ENCODE data around the gene LRRC37A2.
"Not testable (repeated sequence)": the region's sequence is repeated elsewhere in the genome, so short reads cannot be mapped to it uniquely, and the experiment has no call there.

LRRC37A2 gene

GRCh38 chr17:46585444-46585843 lies 73.2 kb downstream of the LRRC37A2 start:
- H3K27ac ChIP-seq; DNase-seq (ENCODE audit: low spot score); CTCF ChIA-PET; POLR2A ChIA-PET (ENCODE audit: low non-redundant PET): not testable (repeated sequence)

- POLR2A ChIA-PET (ENCODE audit: low non-redundant PET); H3K27ac ChIP-seq; DNase-seq (ENCODE audit: low spot score); CTCF ChIA-PET: not testable (repeated sequence)
Measured at GRCh38 chr17:46590157-46591146, 78.2 kb downstream of the LRRC37A2 start, which contains the start of gene NSF. TSS of gene NSF (plus strand) at chr17:46590669. CDS start at chr17:46590776, 107 bp downstream.

GRCh38 chr17:46591332-46591731 lies 79.1 kb downstream of the LRRC37A2 start:
- DNase-seq (ENCODE audit: low spot score); H3K27ac ChIP-seq; POLR2A ChIA-PET (ENCODE audit: low non-redundant PET); CTCF ChIA-PET: not testable (repeated sequence)

- DNase-seq (ENCODE audit: low spot score); CTCF ChIA-PET: not testable (repeated sequence)
Measured at GRCh38 chr17:46598344-46598931, 86.2 kb downstream of the LRRC37A2 start.

GRCh38 chr17:46600767-46601166 lies 88.5 kb downstream of the LRRC37A2 start:
- CTCF ChIA-PET; POLR2A ChIA-PET (ENCODE audit: low non-redundant PET): not testable (repeated sequence)

More at GRCh38 chr17:46598344-46598931, 86.2 kb downstream of the LRRC37A2 start:
- H3K27ac ChIP-seq; POLR2A ChIA-PET (ENCODE audit: low non-redundant PET): not testable (repeated sequence)

GRCh38 chr17:46603125-46603524 lies 90.9 kb downstream of the LRRC37A2 start:
- H3K27ac ChIP-seq; POLR2A ChIA-PET (ENCODE audit: low non-redundant PET); CTCF ChIA-PET; DNase-seq (ENCODE audit: low spot score): not testable (repeated sequence)

More at GRCh38 chr17:46600767-46601166, 88.5 kb downstream of the LRRC37A2 start:
- not testable (repeated sequence) for H3K27ac ChIP-seq; DNase-seq (ENCODE audit: low spot score)

Data from RWPE1 (cell line).